GM23338 (cell line): Measurements from ENCODE around the gene TCF7L2.
A peak's percentile ranks its signal among the peaks of the same experiment; 100 is the strongest.

Source experiments
- CREB1 ChIP-seq: fragments of 250-450 bp; sonication (Bioruptor Pico); IDR thresholded peaks from 2 replicates; pipeline ENCODE4 v1.5.0; 2020; ENCODE audit warnings: low read depth, mild to moderate bottlenecking, moderate library complexity
- EZH2 ChIP-seq: fragments of 200-600 bp; sonication (generic); IDR thresholded peaks from one replicate; pipeline ENCODE4 v1.8.0; 2017; ENCODE audit warnings: antibody characterized with exemption, mild to moderate bottlenecking, low read depth; ENCODE audit not compliant: unreplicated experiment
- EZH2phosphoT487 ChIP-seq: fragments of 200-600 bp; sonication (generic); IDR thresholded peaks from one replicate; pipeline ENCODE4 v1.8.1; 2018; ENCODE audit warnings: antibody characterized with exemption; ENCODE audit not compliant: unreplicated experiment
- NANOG ChIP-seq: IDR thresholded peaks from 2 replicates; pipeline ENCODE4 v1.6.1; 2016; ENCODE audit warnings: antibody characterized with exemption, borderline replicate concordance
- TF ChIP-seq, protein P1 (sequence below), 2 experiments: fragments of 200-600 bp in 1 of 2; sonication (generic) in 1 of 2; conservative IDR thresholded peaks; 2 replicates each; pipeline versions ENCODE4 v1.5.1 to v1.6.1; 2016 to 2017; ENCODE audit warnings: antibody characterized with exemption in 2 of 2, low read depth in 2 of 2, mild to moderate bottlenecking in 2 of 2, moderate library complexity in 1 of 2

- TF ChIP-seq, protein P1, sequence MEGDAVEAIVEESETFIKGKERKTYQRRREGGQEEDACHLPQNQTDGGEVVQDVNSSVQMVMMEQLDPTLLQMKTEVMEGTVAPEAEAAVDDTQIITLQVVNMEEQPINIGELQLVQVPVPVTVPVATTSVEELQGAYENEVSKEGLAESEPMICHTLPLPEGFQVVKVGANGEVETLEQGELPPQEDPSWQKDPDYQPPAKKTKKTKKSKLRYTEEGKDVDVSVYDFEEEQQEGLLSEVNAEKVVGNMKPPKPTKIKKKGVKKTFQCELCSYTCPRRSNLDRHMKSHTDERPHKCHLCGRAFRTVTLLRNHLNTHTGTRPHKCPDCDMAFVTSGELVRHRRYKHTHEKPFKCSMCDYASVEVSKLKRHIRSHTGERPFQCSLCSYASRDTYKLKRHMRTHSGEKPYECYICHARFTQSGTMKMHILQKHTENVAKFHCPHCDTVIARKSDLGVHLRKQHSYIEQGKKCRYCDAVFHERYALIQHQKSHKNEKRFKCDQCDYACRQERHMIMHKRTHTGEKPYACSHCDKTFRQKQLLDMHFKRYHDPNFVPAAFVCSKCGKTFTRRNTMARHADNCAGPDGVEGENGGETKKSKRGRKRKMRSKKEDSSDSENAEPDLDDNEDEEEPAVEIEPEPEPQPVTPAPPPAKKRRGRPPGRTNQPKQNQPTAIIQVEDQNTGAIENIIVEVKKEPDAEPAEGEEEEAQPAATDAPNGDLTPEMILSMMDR (conservative IDR thresholded peaks at IDR 0.05; ENCODE audit: low read depth in 2 of 2): no peak
- TF ChIP-seq CREB1 (no peak), EZH2 (no peak), EZH2phosphoT487 (no peak), NANOG (peak; percentile 52; the same call in 1 of the 2 replicates)
Measured at GRCh38 chr10:113053881-113054280, 103.8 kb downstream of the TCF7L2 start.
